ENCODE measurements around the gene SAMHD1.

- TF ChIP-seq POLR2AphosphoS5 (IDR thresholded peaks at IDR 0.05; ENCODE audit: low read depth, low read length) (no peak), POLR2A (IDR thresholded peaks at IDR 0.05; ENCODE audit: low read depth, low read length) (no peak), TAF1 (IDR thresholded peaks at IDR 0.05; ENCODE audit: borderline replicate concordance, low read depth, low read length) (no peak)
Observed at GRCh38 chr20:36919715-36920333, 31.7 kb downstream of the SAMHD1 start.

Data from GM12892 (cell line).